GM21367 (cell line): Measurements from ENCODE around the gene MYO15B.

Experiments
- ATAC-seq: cut with Tn5 transposase; IDR thresholded peaks from one replicate; pipeline ENCODE4 v1.9.1; 2021; ENCODE audit not compliant: unreplicated experiment

MYO15B gene

DNA sequence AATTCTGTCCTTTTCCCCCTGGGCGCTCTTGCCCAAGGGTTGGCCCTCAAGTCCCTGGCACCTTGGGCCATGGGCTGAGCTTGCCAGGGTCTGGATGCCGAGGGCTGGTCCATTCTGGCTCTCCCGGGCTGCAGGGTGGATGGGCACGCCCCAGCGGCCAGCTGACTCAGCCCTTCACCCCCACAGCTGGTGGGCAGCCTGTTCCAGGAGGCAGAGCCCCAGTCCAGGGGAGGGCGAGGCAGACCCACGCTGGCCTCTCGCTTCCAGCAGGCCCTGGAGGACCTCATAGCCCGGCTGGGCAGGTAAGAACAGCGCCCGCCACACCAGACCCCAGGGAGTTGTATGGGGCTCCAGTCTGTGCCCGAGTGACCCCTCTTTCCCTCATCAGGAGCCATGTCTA is 15.0 kb downstream of the MYO15B start:
- ATAC-seq: no peak

DNA sequence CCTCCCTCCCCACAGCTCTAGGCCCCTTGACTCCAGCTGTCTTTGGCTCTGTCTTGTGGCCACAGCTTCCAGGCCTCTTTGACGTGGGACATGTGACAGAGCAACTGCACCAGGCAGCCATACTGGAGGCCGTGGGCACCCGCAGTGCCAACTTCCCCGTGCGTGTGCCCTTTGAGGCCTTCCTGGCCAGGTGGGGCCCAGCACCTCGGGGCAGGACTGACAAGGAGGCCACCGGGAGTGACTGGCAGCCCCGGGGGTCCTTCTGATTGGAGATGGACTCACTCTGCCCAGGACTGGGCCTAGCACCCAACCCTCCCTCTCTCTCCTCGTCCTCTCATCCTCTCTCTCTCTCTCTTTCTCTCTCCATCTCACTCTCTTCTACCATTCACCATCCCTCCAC is 15.5 kb downstream of the MYO15B start:
- no peak for ATAC-seq

DNA sequence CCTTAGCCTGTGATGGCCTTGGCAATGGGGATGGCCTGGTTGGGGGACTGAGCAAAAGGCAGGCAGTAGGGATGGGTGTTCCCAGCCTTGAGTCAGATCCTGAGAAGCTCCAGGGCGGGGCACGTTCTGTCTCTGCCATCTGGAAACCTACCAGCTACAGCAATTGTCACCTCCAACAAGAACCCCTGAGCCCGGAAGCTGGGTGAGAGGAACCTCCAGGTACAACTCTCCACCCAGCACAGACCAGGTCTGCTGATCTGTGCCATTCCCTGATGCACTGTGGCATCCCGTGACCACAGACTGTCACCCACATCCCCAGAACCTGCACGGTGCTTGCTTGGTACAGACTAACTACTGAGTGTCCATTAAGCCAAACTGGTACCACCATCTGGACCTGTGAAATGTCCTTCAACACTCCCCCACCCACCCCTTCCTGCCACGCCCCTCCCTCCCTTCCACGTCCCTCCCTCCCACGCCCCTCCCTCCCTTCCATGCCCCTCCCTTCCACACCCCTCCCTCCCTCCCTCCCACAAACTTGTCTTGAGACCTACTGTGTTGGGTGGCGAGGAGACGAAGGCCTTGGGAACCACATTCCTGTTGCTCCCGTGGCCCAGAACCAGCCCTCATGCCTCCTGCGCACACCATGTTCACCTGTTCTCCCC is 16.6 kb downstream of the MYO15B start:
- ATAC-seq: no peak

DNA sequence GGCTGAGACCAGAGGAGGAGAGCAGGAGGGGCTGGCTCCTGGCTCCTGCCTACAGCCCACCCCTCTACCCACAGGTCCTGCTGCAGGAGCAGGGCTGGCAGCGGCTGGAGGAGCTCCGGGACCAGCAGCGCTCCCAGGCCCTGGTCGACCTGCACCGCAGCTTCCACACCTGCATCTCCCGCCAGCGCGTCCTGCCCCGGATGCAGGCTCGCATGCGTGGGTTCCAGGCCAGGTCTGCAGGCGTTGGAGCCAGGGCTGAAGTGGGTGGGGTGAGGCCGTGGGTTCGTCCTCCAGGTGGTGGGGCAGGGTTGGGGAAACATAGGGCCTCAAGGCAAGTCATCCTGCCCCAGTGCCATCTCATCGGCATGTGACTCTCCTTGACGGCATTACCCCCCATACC is 18.2 kb downstream of the MYO15B start:
- no peak for ATAC-seq

DNA sequence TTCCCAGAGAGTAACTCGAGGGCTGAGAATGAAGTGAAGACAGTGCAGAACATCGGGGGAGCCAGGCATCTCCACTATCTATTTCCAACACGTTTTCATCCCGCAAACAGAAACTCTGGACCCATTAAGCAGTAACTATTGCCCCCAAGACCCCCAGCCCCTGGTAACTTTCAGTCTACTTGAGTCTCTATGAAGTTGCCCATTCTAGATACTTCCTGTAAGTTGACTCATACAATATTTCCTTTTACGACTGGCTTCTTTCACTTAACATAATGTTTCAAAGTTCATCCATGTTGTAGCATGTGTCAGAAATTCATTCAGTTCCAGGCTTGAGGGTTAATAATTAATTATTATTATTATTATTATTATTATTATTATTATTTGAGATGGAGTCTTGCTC is 19.5 kb downstream of the MYO15B start:
- no peak for ATAC-seq

DNA sequence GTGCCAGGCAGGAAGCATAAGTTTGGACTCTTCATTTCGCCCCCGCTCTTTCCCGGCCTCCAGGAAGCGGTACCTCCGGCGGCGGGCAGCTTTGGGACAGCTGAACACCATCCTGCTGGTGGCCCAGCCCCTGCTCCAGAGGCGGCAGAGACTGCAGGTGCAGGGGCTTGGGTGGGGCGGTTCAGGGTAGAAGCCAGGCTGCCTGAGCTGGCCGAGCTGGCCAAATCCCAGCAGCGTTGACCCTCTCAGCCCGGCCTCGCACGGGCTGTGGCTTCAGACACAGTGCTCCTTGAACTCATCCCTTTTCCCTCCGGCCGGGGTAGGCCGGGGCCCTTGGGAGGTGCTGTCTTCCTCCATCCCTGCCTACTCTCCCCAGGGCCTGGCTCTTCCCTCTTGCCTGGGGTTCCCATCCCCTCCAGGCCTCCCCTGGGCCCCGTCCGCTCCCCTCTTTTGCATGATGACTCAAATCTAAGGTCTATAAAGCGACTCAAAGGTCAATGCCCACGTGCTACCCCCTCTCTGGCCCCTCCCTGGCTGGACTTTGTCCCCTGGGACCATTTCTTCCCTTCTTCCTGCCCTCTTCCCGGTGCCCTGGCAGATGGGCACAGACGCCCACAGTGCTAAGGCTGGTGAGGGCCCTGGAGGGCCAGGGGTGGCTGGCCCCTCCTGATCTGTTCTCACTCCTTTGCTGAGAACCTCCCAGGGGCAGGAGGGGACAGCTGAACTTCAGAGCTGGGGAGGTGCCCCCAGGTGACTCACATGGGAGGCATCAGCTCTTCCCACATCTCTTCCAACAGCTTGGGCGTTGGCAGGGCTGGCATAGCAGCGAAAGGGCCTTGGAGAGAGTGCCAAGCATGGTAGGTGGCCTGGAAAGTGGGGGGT is 22.7 kb downstream of the MYO15B start:
- no peak for ATAC-seq

DNA sequence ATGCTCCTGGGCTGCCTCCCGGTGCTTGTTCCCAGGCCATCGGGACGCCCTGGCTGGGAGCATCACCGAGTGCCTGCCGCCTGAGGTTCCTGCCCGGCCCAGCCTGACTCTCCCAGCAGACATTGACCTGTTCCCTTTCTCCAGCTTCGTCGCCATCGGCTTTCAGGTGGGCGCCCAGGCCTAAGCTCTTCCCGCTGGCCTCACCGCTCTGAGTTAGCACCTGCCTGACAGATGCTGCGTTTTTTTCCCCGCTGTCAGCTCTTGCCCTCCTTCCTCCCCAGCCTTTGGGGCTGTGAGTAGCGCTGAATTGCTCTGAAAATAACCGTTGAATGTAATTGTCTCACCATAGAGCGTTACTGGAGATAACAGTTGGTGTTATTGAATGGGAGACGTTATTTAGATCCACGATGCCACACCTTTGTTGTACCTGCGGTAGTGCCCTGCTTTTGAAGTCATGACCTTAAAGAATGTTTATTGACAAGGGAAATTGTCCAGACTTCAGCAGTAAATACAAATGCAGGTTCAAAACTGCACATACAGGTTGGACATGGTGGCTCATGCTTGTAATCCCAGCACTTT is 24.3 kb downstream of the MYO15B start:
- no peak for ATAC-seq

DNA sequence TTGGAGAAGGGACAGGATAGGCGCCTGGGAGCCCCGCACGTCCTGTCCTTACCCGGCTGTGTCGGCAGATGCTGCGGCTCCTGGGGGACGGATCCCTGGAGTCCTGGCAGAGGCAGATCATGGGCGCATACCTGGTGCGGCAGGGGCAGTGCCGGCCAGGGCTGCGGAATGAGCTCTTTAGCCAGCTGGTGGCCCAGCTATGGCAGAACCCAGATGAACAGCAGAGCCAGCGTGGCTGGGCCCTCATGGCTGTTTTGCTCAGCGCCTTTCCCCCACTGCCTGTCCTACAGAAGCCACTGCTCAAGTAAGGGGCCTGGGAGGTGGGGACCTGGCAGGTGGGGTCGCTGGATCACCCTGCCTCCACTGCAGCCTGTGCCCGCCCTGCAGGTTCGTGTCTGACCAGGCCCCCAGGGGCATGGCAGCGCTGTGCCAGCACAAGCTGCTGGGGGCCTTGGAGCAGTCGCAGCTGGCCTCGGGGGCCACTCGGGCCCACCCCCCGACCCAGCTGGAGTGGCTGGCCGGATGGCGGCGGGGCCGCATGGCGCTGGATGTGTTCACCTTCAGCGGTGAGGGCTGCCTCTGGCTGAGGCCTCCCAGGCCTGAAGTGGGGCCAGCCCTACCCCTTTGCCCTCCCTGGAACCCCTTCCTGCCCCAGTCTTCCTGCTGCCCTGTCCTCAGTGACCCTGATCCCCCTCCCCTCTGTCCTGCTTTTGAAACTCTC is 25.5 kb downstream of the MYO15B start:
- ATAC-seq: no peak

DNA sequence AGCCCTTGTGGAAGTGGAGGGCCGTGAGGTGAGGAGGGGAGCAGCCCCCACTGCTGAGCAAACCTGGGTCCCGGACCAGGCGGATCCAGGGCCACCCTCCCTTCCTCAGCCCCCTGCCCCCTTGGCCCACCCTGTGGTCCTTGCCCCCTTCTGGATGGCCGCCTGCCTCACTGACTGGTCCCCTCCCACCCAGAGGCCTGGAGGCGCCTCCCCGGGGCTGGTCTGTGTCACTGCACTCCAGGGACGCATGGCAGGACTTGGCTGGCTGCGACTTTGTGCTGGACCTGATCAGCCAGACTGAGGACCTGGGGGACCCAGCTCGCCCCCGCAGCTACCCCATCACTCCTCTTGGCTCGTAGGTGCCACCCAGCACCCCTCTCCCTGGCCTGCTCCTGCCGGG is 26.4 kb downstream of the MYO15B start:
- no peak for ATAC-seq

DNA sequence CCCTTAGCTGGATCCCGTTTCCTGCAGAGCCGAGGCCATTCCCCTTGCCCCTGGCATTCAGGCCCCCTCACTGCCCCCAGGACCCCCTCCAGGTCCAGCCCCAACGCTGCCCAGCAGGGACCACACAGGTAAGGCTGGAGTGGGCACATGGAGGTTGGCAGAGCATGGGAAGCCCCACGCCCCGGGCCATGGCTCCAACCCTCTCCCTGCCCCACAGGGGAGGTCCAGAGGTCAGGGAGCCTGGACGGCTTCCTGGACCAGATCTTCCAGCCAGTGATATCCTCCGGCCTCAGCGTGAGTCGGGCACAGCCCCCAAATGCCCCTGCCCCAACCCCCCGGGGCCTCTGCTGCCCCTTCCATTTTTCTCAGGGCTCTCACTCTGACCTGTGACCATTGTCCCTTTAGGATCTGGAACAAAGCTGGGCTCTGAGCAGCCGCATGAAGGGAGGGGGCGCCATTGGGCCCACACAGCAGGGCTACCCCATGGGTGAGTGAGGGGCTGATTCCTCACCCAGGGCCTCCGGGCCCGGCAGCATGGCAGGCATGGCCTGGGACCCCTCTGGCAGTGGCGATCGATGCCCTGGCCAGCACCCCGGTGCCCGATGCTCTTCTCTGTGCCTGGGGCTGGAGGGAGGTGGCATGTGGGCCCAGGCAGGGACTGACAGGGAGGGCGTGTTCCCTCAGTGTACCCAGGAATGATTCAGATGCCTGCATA is 27.1 kb downstream of the MYO15B start:
- ATAC-seq: no peak

DNA sequence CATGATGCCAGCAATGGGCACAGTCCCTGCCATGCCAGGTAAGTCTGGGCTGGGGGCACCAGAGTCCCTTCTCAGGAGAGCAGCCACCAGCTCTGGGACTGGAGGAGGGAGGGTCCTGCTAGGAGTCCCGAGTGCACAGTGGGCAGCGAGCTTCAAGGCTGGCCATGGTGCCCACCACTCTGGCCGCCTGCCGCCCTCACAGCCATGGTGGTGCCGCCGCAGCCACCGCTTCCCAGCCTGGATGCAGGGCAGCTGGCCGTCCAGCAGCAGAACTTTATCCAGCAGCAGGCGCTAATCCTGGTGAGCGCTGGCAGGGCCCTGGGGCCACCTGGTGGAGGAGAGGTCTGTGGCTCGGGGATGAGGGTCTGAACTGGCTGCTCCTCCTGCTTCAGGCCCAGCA is 27.7 kb downstream of the MYO15B start:
- no peak for ATAC-seq

DNA sequence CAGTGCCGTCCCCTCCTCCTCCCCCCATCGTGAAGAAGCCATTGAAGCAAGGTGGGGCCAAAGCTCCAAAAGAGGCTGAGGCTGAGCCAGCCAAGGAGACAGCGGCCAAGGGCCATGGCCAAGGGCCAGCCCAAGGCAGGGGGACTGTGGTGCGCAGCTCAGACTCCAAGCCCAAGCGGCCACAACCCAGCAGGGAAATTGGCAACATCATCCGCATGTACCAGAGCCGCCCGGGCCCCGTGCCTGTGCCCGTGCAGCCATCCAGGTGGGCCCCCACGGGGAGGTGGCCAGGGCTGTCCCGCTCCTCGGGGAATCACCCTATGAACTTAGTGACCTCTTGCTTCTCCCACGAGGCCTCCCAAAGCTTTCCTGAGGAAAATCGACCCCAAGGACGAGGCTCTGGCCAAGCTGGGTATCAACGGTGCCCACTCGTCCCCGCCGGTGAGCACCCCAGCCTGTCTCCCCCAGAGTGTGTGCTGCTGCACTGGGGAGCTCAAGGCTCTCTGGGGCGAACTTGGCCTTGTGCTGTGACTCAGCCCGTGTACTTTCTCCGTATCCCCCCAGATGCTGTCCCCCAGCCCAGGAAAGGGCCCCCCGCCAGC is 29.0 kb downstream of the MYO15B start:
- no peak for ATAC-seq

DNA sequence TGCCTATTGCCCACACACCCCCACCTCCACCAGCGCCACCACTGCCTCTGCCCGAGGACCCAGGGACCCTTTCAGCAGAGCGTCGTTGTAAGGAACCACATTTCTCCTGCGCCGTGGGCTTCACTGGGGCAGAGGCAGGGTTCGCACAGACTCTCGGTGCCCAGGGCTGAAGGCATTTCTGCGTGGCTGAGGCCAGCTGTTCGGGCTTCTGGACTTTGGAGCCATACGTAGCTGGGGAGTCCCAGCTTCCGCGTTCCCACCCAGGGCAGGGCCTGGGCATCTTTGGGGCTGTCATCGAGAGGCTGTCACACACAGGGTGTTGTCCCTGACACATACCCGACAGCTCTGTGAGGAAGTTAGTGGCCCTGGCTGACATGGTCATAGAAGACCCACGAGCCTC is 29.6 kb downstream of the MYO15B start:
- no peak for ATAC-seq

DNA sequence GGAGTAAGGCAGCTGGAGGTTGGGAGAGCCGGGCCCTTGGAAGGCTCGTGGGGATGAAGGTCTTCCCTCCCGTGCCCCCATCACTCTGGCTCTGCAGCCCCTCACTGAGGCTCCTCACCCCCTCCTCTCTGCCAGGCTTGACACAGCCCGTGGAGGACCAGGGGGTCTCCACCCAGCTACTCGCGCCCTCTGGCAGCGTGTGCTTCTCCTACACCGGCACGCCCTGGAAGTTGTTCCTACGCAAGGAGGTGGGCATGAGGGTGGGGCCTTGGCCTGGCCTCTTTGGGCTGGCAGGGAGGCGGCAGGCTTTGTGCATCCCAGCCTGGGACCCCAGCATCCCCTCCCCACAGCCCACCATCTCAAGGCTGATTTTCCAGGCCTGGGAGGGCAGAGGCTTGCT is 30.1 kb downstream of the MYO15B start:
- no peak for ATAC-seq

DNA sequence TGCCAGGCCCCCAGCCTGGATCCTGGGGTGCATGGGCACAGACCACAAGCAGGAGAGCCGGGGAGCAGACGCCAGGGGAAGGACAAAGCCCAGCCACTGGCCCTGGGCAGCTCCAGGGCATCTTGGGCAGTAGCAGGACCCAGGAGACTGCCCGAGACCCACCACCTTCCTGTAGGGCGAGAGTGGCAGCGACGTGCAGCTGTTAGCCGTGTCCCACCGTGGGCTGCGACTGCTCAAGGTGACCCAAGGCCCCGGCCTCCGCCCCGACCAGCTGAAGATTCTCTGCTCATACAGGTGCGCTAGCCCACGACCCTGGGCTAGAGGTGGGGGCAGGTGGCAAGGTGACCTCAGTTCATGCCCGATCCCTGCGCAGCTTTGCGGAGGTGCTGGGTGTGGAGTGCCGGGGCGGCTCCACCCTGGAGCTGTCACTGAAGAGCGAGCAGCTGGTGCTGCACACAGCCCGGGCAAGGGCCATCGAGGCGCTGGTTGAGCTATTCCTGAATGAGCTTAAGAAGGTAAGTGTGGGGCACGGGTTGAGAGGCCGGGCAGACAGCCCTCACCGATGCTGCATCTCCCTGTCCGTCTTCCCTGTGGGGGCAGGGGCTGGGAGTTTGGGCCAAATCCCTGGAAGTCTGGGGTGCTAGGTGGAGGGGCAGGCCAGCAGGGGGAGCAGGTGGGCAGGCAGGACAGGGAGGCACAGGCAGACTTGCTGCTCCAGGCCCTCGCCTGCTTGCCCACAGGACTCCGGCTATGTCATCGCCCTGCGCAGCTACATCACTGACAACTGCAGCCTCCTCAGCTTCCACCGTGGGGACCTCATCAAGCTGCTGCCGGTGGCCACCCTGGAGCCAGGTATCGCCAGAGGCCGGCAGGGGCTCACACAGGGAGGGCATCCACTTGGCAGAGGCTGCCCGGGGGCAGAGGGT is 32.2 kb downstream of the MYO15B start:
- ATAC-seq: no peak

DNA sequence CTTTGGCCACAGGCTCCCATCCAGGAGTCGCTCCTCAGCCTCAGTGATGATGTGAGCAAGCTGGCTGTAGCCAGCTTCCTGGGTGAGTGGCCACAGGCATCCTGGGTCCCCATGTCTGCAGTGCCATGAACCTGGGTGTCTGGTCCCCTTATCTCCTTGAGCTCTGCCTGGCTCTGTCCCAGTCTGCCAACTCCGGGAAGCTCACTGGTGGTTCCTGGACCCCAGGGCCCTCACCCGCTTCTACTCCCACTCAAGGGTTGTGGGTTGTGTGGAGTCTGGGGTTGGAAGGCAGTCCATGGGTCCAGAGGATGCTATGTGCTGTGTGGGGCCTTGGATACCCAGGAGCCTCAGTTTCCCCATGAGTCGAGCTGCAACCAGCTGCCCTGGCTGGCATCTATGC is 33.9 kb downstream of the MYO15B start:
- ATAC-seq: no peak

DNA sequence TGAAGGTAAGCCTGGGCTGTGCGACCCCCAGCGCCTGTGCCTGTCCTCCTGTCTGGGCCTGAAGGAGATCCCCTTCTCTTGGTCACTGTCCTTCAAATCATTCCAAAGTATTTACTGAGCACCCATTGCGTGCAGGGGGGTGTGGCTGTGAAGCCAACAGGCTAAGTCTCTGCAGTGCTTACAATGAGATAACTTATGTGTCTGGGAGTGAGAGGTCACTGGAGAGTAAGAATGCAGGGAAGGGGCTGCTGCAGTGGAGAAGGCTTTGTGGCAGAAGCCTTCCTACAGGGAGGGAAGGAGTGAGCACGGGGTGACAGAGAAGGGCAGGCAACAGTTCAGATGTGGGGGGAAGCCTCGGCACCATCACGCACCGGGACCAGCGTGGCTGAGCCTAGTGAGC is 34.5 kb downstream of the MYO15B start:
- ATAC-seq: no peak

DNA sequence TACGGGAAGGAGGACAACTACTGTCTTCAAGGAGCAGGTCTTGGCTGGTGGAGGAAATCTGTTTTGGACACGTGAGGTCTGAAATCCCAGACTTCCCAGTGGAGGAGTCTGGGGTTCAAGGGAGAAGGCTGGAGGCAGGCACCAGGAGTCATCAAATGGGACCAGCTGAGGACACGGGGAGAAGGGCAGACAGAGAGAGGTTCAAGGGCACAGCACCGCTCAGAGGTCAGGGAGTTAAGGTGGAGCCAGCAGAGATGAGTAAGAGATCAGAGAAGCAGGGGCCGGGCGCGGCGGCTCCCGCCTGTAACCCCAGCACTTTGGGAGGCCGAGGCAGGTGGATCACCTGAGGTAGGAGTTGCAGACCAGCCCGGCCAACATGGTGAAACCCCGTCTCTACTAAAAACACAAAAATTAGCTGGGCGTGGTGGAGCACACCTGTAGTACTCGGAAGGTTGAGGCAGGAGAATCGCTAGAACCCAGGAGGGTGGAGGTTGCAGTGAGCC is 35.2 kb downstream of the MYO15B start:
- ATAC-seq: no peak

DNA sequence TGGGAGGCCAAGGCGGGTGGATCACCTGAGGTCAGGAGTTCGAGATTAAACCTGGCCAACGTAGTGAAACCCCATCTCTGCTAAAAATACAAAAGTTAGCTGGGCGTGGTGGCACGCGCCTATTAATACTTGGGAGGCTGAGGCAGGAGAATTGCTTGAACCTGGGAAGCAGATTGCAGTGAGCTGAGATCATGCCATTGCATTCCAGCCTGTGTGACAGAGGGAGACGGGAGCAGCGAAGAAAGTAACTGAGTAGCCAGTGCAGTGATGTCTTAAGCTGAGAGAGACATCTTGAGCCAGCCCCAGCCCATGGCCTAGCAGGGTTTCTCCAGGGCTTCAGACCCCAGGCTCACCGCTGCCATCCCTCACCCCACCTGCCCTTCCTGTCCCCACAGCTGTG is 35.8 kb downstream of the MYO15B start:
- no peak for ATAC-seq
